IMR-90 (cell line): Measurements from ENCODE around the gene JADE2. TPM values are rescaled to one million over a fixed set of nuclear protein-coding genes. Genes with fewer than 3 reads are reported as not detected.

Experiments used
- ATAC-seq: fragments of 200-7000 bp; cut with Tn5 transposase; 2 replicates; pipeline ENCODE4 v1.9.1; 2020; ENCODE audit warnings: low read depth, mild to moderate bottlenecking, moderate library complexity
- BruUV-seq: library from RNA; stranded (reverse); fragments of 400-500 nt; replicated peaks from 2 replicates; lab custom pipeline; 2021; lab: Mats Ljungman, UMichigan
- CTCF ChIA-PET: fragments of 300-600 bp; formaldehyde crosslinking; extraction: SDS; loops from one replicate; lab custom pipeline; 2021; ENCODE audit warnings: antibody characterized with exemption; lab: Yijun Ruan, JAX
- POLR2A ChIA-PET: fragments of 300-600 bp; sonication (Branson Sonifier 250); formaldehyde crosslinking; loops from one replicate; lab custom pipeline; 2022; ENCODE audit warnings: antibody characterized with exemption; ENCODE audit not compliant: unreplicated experiment; lab: Charles Lee
- DNase-seq: peaks from one replicate; pipeline ENCODE4 v3.0.0; 2013
- H2AFZ ChIP-seq: replicated peaks from 2 replicates; pipeline ENCODE3; 2013; ENCODE audit warnings: low read length, mild to moderate bottlenecking; ENCODE audit not compliant: poor library complexity
- H2AK5ac ChIP-seq: 2 replicates; pipeline ENCODE4 v1.6.1; 2013; ENCODE audit warnings: low read depth, low read length, inconsistent platforms
- H2AK9ac ChIP-seq: replicated peaks from 2 replicates; pipeline ENCODE3; 2013; ENCODE audit warnings: mild to moderate bottlenecking, low read depth, low read length, moderate library complexity; ENCODE audit not compliant: poor library complexity
- H2BK120ac ChIP-seq: 2 replicates; pipeline ENCODE4 v1.6.1; 2013; ENCODE audit warnings: low read depth, low read length, inconsistent platforms
- H2BK15ac ChIP-seq: 3 replicates; pipeline ENCODE4 v1.6.1; 2013; ENCODE audit warnings: low read depth, low read length, inconsistent platforms
- H2BK20ac ChIP-seq: 2 replicates; pipeline ENCODE4 v1.6.1; 2013; ENCODE audit warnings: low read depth, mild to moderate bottlenecking, inconsistent platforms, low read length, moderate library complexity
- H2BK5ac ChIP-seq: 2 replicates; pipeline ENCODE4 v1.6.1; 2013; ENCODE audit warnings: mild to moderate bottlenecking, low read depth, low read length, inconsistent platforms; ENCODE audit not compliant: poor library complexity, severe bottlenecking
- H3K14ac ChIP-seq: replicated peaks from 2 replicates; pipeline ENCODE4 v1.6.1; 2013; ENCODE audit warnings: low read depth, low read length, inconsistent platforms
- H3K18ac ChIP-seq: 2 replicates; pipeline ENCODE4 v1.6.1; 2013; ENCODE audit warnings: low read depth, low read length, control low read depth
- H3K23ac ChIP-seq: 2 replicates; pipeline ENCODE4 v1.6.1; 2013; ENCODE audit warnings: low read depth, low read length, inconsistent platforms
- H3K27ac ChIP-seq: 2 replicates; pipeline ENCODE4 v1.5.1; 2013; ENCODE audit warnings: mild to moderate bottlenecking, control low read depth, low read length; ENCODE audit not compliant: insufficient read depth
- H3K27me3 ChIP-seq: 2 replicates; pipeline ENCODE4 v1.6.1; 2013; ENCODE audit warnings: low read length; ENCODE audit not compliant: control insufficient read depth, insufficient read depth
- H3K36me3 ChIP-seq: 2 replicates; pipeline ENCODE4 v1.6.1; 2013; ENCODE audit warnings: low read length, mixed read lengths; ENCODE audit not compliant: control insufficient read depth, insufficient read depth
- H3K4ac ChIP-seq: 2 replicates; pipeline ENCODE4 v1.6.1; 2013; ENCODE audit warnings: low read depth, low read length, inconsistent platforms
- H3K4me1 ChIP-seq: 2 replicates; pipeline ENCODE4 v1.6.1; 2013; ENCODE audit warnings: low read length, mixed read lengths; ENCODE audit not compliant: control insufficient read depth, insufficient read depth
- H3K4me2 ChIP-seq: 2 replicates; pipeline ENCODE4 v1.6.1; 2013; ENCODE audit warnings: low read depth, mild to moderate bottlenecking, control low read depth, low read length, moderate library complexity
- H3K4me3 ChIP-seq: 2 replicates; pipeline ENCODE4 v1.5.1; 2013; ENCODE audit warnings: low read depth, mild to moderate bottlenecking, control low read depth, low read length, moderate library complexity; ENCODE audit not compliant: insufficient read depth
- H3K56ac ChIP-seq: 2 replicates; pipeline ENCODE4 v1.6.1; 2013; ENCODE audit warnings: low read length, inconsistent platforms; ENCODE audit not compliant: insufficient read depth; ENCODE audit errors: extremely low read depth
- H3K79me1 ChIP-seq, 2 experiments: 2 replicates each; pipeline ENCODE4 v1.6.1; 2013; ENCODE audit warnings: low read length in 2 of 2, inconsistent platforms in 1 of 2, low read depth in 1 of 2
- H3K9ac ChIP-seq: 2 replicates; pipeline ENCODE4 v1.6.1; 2013; ENCODE audit warnings: low read depth, low read length, control low read depth
- H3K9me1 ChIP-seq: 2 replicates; pipeline ENCODE4 v1.6.1; 2013; ENCODE audit warnings: low read length, inconsistent platforms; ENCODE audit not compliant: insufficient read depth
- H3K9me3 ChIP-seq: 2 replicates; pipeline ENCODE4 v1.6.1; 2013; ENCODE audit warnings: low read length; ENCODE audit not compliant: control insufficient read depth, insufficient read depth
- H4K20me1 ChIP-seq: 2 replicates; pipeline ENCODE4 v1.6.1; 2013; ENCODE audit warnings: low read length, inconsistent platforms; ENCODE audit not compliant: insufficient read depth
- H4K5ac ChIP-seq: 2 replicates; pipeline ENCODE4 v1.6.1; 2013; ENCODE audit warnings: mild to moderate bottlenecking, low read depth, low read length, control low read depth
- H4K8ac ChIP-seq, 2 experiments: 2 replicates each; pipeline ENCODE4 v1.6.1; 2013; ENCODE audit warnings: low read depth in 2 of 2, low read length in 2 of 2, control low read depth in 1 of 2, inconsistent platforms in 1 of 2
- H4K91ac ChIP-seq: 2 replicates; pipeline ENCODE4 v1.6.1; 2013; ENCODE audit warnings: low read depth, low read length, inconsistent platforms; ENCODE audit not compliant: insufficient read depth
- BHLHE40 ChIP-seq: fragments of 150-350 bp; IDR thresholded peaks from 2 replicates; pipeline ENCODE4 v1.6.1; 2016; ENCODE audit warnings: mild to moderate bottlenecking, low read depth, low read length
- MAFK ChIP-seq: IDR thresholded peaks from 2 replicates; pipeline ENCODE4 v1.6.1; 2012; ENCODE audit warnings: low read depth, low read length, improper control_type of control experiment
- WGBS, 2 experiments: methylation state at CpG; one replicate each; pipeline versions ENCODE4 v1.1.5 to v1.1.7; 2013; ENCODE audit warnings: missing lambda C conversion rate in 2 of 2; ENCODE audit not compliant: insufficient read length in 1 of 2; ENCODE audit errors: extremely low coverage in 2 of 2; 5-methylcytosine and 5-hydroxymethylcytosine counted together
- dilution Hi-C: fragments of 300-500 bp; cut with HindIII; formaldehyde crosslinking; loops from one replicate; pipeline ENCODE4 v1.14.3; 2018; ENCODE audit warnings: low sequenced_read_pairs; ENCODE audit not compliant: unreplicated experiment
- in situ Hi-C: fragments of 300-500 bp; cut with MboI; formaldehyde crosslinking; loops from 3 replicates; pipeline ENCODE4 v1.14.3; 2019; ENCODE audit warnings: low sequenced_read_pairs, inconsistent platforms, mixed read lengths
- intact Hi-C: fragments of 100-400 bp; cut with micrococcal nuclease; formaldehyde crosslinking; loops from 2 replicates; pipeline ENCODE4 v1.10.0; 2022
- polyA plus RNA-seq, 3 experiments: library from polyadenylated mRNA; depleted of rRNA; stranded (reverse); fragments of >200 nt; gene quantifications; 2 replicates each; pipeline ENCODE4 v1.2.3, GENCODE V29; 2012; ENCODE audit warnings: low replicate concordance in 1 of 3
- total RNA-seq: library from RNA; depleted of rRNA; stranded (reverse); fragments of >200 nt; gene quantifications from 2 replicates; pipeline ENCODE4 v1.2.3, GENCODE V29; 2012
- TF ChIP-seq, protein P1 (sequence below): conservative IDR thresholded peaks from 2 replicates; pipeline ENCODE4 v1.5.1; 2012; ENCODE audit warnings: mild to moderate bottlenecking, low read depth, low read length, improper control_type of control experiment

JADE2 gene
- total and polyA plus RNA-seq, 2 of the 4 experiments (the other 2 are of a cell fraction): 13.3 to 14.9 TPM

DNA sequence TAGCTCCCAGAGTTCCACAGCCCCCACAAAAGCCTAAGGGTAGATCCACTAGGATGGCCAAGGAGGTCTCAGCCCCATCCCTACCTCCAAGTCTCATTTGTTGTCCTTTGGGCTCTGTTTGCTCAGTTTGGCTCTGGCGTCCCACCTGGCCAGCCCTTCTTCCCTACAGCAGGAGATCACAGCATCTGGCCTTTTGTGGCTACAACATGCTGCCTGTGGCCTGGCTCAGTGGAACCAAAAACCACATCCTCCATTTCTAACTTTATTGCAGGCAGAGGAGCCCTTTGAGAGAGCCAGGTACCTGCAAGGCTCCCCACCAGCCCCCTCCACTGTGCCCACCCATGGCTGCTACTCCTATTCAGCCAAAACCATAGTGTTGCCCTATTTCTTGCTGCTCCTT lies 11.4 kb downstream of the JADE2 start:
- no peak overlapping the region for H3K56ac ChIP-seq
- no peak overlapping the region for H4K8ac ChIP-seq
- no peak overlapping the region for H3K9ac ChIP-seq
- ChIA-PET CTCF (no interaction called here), POLR2A (no interaction called here)
- H3K36me3 ChIP-seq: peaks cover 43% of the 10 kb centered on the region
- H4K20me1 ChIP-seq: peaks cover 44% of the 10 kb centered on the region; the same call in 1 of the 2 replicates
- no peak overlapping the region for H2AK9ac ChIP-seq
- no peaks in the 10 kb centered on the region for H3K27me3 ChIP-seq
- H3K23ac ChIP-seq: no peak overlapping the region
- no peak for ATAC-seq
- H3K79me1 ChIP-seq: peaks cover 33 to 75% of the 10 kb centered on the region in 2 experiments
- H2BK120ac ChIP-seq: no peak overlapping the region
- H3K9me1 ChIP-seq: peaks cover 15% of the 10 kb centered on the region
- no peak overlapping the region for H2AFZ ChIP-seq
- H2BK20ac ChIP-seq: no peak overlapping the region
- WGBS, 2 experiments: 33% methylated on average over 1 of the region's 1 CpG; no CpG with 5 or more reads in 1 of the 2 experiments
- no peak overlapping the region for H3K27ac ChIP-seq
- no peak overlapping the region for H2AK5ac ChIP-seq
- H2BK15ac ChIP-seq: no peak overlapping the region
- H2BK5ac ChIP-seq: no peak overlapping the region
- no peak overlapping the region for H3K18ac ChIP-seq
- TF ChIP-seq BHLHE40 (no peak), MAFK (no peak)
- TF ChIP-seq, protein P1, sequence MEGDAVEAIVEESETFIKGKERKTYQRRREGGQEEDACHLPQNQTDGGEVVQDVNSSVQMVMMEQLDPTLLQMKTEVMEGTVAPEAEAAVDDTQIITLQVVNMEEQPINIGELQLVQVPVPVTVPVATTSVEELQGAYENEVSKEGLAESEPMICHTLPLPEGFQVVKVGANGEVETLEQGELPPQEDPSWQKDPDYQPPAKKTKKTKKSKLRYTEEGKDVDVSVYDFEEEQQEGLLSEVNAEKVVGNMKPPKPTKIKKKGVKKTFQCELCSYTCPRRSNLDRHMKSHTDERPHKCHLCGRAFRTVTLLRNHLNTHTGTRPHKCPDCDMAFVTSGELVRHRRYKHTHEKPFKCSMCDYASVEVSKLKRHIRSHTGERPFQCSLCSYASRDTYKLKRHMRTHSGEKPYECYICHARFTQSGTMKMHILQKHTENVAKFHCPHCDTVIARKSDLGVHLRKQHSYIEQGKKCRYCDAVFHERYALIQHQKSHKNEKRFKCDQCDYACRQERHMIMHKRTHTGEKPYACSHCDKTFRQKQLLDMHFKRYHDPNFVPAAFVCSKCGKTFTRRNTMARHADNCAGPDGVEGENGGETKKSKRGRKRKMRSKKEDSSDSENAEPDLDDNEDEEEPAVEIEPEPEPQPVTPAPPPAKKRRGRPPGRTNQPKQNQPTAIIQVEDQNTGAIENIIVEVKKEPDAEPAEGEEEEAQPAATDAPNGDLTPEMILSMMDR: no peak
- H3K4me1 ChIP-seq: peaks cover 3% of the 10 kb centered on the region; the same call in 1 of the 2 replicates
- no peak overlapping the region for H3K4me3 ChIP-seq
- DNase-seq: no peak
- H3K4ac ChIP-seq: no peak overlapping the region
- no peaks in the 10 kb centered on the region for H3K9me3 ChIP-seq
- BruUV-seq: no TSS peak
- in situ Hi-C loops (no loop called here), intact Hi-C loops (no loop called here), dilution Hi-C loops (no loop called here)
- H3K4me2 ChIP-seq: no peak overlapping the region
- no peak overlapping the region for H4K5ac ChIP-seq
- no peak overlapping the region for H3K14ac ChIP-seq
- H4K91ac ChIP-seq: no peak overlapping the region
